Measurements from ENCODE around the gene IL6ST.
A peak's percentile ranks its signal among the peaks of the same experiment; 100 is the strongest.
"Not testable (repeated sequence)": the region's sequence is repeated elsewhere in the genome, so short reads cannot be mapped to it uniquely, and the experiment has no call there.

IL6ST gene

GRCh38 chr5:55994495-55994997, at the start of gene IL6ST:
IL6ST (minus strand) TSS chr5:55994963; CDS start chr5:55976278, 18,685 bp downstream.
- DNase-seq (ENCODE audit: low spot score) = peak; percentile 63

GRCh38 chr5:56039985-56040384, 45.2 kb upstream of the IL6ST start:
- peak; percentile 56 for DNase-seq (ENCODE audit: low spot score)

GRCh38 chr5:56038206-56038605, 43.4 kb upstream of the IL6ST start:
- DNase-seq (ENCODE audit: low spot score) = not testable (repeated sequence)

GRCh38 chr5:56037531-56038010, 42.8 kb upstream of the IL6ST start:
- no peak for DNase-seq (ENCODE audit: low spot score)

- not testable (repeated sequence) for DNase-seq (ENCODE audit: low spot score)
These were observed 40.6 kb upstream of the IL6ST start for GRCh38 chr5:56035394-56035793.

GRCh38 chr5:56029871-56030630, 35.3 kb upstream of the IL6ST start:
- not testable (repeated sequence) for DNase-seq (ENCODE audit: low spot score)

GRCh38 chr5:56029457-56029856, 34.7 kb upstream of the IL6ST start:
- no peak for DNase-seq (ENCODE audit: low spot score)

GRCh38 chr5:56028708-56029107, 33.9 kb upstream of the IL6ST start:
- no peak for DNase-seq (ENCODE audit: low spot score)

- peak; percentile 84 for DNase-seq (ENCODE audit: low spot score)
These were observed 32.1 kb upstream of the IL6ST start for GRCh38 chr5:56026863-56027300.

- DNase-seq (ENCODE audit: low spot score) = no peak
These were observed 30.6 kb upstream of the IL6ST start for GRCh38 chr5:56025151-56025885.

- DNase-seq (ENCODE audit: low spot score) = no peak
These were observed 30.0 kb upstream of the IL6ST start for GRCh38 chr5:56024810-56025150.

GRCh38 chr5:56023296-56023695, 28.5 kb upstream of the IL6ST start:
- DNase-seq (ENCODE audit: low spot score) = no peak

- no peak for DNase-seq (ENCODE audit: low spot score)
These were observed 24.8 kb upstream of the IL6ST start for GRCh38 chr5:56019306-56020272.

GRCh38 chr5:56018832-56019231, 24.1 kb upstream of the IL6ST start:
- no peak for DNase-seq (ENCODE audit: low spot score)

GRCh38 chr5:56014701-56015100, 19.9 kb upstream of the IL6ST start:
- not testable (repeated sequence) for DNase-seq (ENCODE audit: low spot score)

GRCh38 chr5:56013939-56014338, 19.2 kb upstream of the IL6ST start:
- not testable (repeated sequence) for DNase-seq (ENCODE audit: low spot score)

- DNase-seq (ENCODE audit: low spot score) = peak; percentile 35
These were observed 17.7 kb upstream of the IL6ST start for GRCh38 chr5:56012281-56012963.

GRCh38 chr5:56011835-56012234, 17.1 kb upstream of the IL6ST start:
- DNase-seq (ENCODE audit: low spot score) = peak; percentile 75

- no peak for DNase-seq (ENCODE audit: low spot score)
These were observed 15.7 kb upstream of the IL6ST start for GRCh38 chr5:56010431-56010830.

- DNase-seq (ENCODE audit: low spot score) = no peak
These were observed 11.8 kb upstream of the IL6ST start for GRCh38 chr5:56006600-56006999.

GRCh38 chr5:56006094-56006493, 11.3 kb upstream of the IL6ST start:
- no peak for DNase-seq (ENCODE audit: low spot score)
